GM12872 (cell line): ENCODE data around the gene BHLHA15.

ENCODE experiments used
- TF ChIP-seq, protein P1 (sequence below): IDR thresholded peaks from 3 replicates; pipeline ENCODE4 v1.5.1; 2011; ENCODE audit warnings: low read depth, mild to moderate bottlenecking, low read length, moderate library complexity; ENCODE audit not compliant: insufficient read depth

BHLHA15 gene

DNA sequence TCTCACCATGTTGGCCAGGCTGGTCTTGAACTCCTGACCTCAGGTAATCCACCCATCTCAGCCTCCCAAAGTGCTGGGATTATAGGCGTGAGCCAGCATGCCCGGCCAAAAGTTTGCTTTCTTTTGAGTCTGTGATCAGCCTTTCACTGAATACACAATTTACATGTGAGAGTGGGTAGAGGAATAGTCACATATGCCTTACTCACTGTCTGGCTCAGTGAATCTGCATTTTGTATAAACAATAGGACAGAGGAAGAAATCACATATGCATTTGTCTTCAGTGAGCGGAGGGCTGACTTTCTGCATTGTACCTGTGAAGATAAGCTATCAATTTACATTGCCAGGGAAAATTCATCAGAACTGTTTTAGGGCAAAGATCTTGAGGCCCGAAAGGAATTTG lies 43.3 kb downstream of the BHLHA15 start:
- TF ChIP-seq, protein P1, sequence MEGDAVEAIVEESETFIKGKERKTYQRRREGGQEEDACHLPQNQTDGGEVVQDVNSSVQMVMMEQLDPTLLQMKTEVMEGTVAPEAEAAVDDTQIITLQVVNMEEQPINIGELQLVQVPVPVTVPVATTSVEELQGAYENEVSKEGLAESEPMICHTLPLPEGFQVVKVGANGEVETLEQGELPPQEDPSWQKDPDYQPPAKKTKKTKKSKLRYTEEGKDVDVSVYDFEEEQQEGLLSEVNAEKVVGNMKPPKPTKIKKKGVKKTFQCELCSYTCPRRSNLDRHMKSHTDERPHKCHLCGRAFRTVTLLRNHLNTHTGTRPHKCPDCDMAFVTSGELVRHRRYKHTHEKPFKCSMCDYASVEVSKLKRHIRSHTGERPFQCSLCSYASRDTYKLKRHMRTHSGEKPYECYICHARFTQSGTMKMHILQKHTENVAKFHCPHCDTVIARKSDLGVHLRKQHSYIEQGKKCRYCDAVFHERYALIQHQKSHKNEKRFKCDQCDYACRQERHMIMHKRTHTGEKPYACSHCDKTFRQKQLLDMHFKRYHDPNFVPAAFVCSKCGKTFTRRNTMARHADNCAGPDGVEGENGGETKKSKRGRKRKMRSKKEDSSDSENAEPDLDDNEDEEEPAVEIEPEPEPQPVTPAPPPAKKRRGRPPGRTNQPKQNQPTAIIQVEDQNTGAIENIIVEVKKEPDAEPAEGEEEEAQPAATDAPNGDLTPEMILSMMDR = no peak

DNA sequence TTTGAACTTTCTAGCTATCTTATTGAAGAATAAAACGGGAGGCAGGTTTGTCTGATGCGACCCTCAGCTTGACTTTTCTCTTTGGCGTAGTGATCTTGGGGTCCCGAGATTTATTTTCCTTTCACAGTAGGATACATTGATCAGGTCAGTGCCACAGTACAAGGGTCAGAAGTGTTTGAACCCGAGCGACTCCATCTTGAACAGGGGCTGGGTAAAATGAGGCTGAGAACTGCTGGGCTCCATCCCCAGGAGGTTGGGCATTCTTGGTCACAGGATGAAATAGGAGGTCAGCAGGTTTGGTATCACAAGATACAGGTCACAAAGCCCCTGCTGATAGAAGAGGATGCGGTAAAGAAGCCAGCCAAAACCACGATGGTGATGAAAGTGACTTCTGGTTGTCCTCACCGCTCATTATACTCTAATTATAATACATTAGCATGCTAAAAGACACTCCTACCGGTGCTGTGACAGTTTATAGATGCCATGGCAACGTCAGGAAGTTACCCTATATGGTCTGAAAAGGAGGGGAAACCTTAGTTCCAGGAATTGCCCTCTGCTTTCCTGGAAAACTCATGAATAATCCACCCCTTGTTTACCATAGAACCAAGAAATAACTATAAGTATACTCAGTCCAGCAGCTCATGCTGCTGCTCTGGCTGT lies 43.8 kb downstream of the BHLHA15 start:
- TF ChIP-seq, protein P1 = no peak

DNA sequence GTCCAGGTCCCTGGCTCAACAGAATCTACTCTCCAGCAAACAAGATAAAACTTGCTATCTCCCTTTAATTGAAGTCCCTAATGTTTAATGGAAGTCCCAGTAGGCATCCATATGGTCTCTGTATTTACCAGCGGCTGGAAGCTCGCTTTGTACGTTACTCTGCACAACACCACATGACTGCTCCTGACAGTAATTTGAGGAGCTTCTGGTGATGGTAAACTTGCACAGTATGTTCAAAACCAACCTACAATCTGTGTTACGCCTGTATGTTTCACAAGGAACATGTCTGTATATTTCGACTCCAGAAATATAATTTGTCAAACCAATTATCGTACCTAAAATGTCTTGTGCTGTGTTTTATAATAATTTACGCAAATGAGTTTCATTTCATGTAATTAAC lies 45.2 kb downstream of the BHLHA15 start:
- TF ChIP-seq, protein P1 = no peak

DNA sequence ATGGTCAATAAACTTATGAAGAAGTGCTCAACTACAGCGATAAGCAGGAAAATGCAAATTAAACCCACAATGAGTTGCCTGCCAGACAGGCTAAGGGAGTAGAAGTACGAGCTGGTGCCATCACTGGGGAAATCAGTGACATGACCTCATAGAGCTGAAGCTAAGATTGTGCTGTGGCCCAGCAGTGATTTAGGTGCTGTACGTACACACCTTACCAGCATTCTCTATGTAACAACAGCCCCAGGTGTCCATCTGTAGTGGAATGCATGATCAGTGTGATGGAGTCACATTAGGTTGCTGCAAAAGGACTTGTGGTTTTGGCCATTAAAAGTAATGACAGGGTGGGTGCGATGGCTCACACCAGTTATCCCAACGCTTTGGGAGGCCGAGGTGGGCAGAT lies 46.5 kb downstream of the BHLHA15 start:
- TF ChIP-seq, protein P1 = no peak
